GM21526 (cell line): ENCODE results near the gene CATSPERD.
A peak's percentile ranks its signal among the peaks of the same experiment; 100 is the strongest.

Experiments used
- ATAC-seq: cut with Tn5 transposase; IDR thresholded peaks from one replicate; pipeline ENCODE4 v1.9.1; 2021; ENCODE audit warnings: moderate library complexity; ENCODE audit not compliant: unreplicated experiment, low FRiP score

CATSPERD gene

GRCh38 chr19:5823579-5824281, 103.3 kb downstream of the CATSPERD start:
- ATAC-seq: no peak

- ATAC-seq: no peak
These were observed 104.3 kb downstream of the CATSPERD start for GRCh38 chr19:5824751-5825150.

DNA sequence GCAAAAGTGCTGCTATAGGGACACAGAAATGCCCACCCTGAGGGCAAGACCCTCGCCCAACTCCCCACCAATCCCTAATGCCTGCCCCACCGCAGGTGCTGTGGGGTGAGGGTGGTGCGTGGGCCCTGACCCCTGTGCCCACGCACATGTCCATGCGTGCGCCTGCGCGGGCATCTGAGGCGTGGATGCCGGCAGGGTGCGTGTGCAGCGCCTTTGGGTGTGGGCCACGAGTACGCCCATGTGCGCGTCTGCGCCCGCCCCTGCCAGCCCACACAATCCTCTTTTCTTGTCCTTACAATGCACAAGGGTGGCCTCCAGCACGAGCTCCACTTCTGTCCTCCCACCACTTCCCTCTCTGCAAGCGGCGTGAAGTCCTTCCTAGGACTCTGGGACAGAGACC, 104.7 kb downstream of the CATSPERD start:
- no peak for ATAC-seq

GRCh38 chr19:5826531-5827341, 106.3 kb downstream of the CATSPERD start:
- ATAC-seq: no peak

DNA sequence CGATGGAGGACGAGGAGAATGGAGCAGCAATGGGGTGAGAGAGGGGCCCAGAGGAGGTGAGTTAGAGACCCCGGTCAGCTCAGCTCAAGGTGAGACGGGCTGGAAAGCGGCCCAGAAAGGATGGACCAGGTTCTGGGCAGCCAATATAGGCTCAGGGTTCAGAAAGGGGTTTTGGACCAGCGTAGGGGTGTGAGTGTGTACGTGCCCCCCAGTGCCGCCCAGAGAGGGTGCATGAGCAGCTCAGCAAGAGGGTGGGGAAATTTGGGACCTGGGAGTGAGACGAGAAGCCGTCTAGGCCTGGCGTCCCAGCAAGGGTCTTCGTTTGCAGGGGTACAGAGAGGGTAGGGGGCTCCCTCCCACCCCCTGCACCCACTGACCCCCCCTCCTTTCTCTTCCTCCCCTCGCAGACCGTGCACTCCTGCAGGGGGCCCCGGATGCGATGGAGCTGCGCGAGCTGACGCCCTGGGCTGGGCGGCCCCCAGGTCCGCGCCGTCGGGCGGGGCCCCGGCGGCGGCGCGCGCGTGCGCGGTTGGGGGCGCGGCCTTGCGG, 107.0 kb downstream of the CATSPERD start:
- ATAC-seq: no peak

GRCh38 chr19:5827891-5828660, 107.6 kb downstream of the CATSPERD start:
- peak; percentile 48 for ATAC-seq
